Skeletal muscle tissue (tissue), 4 donors: ENCODE data around the gene INPPL1. TPM values are rescaled to one million over a fixed set of nuclear protein-coding genes. Genes with fewer than 3 reads are reported as not detected.

ENCODE experiments used
- H3K27ac ChIP-seq: one replicate; pipeline ENCODE4 v1.7.0; 2013; ENCODE audit warnings: mild to moderate bottlenecking, low read depth, low read length, inconsistent platforms
- H3K27me3 ChIP-seq, 3 donors: one replicate each; pipeline ENCODE4 v1.7.0; 2013; ENCODE audit warnings: low read length in 3 of 3; ENCODE audit not compliant: control insufficient read depth in 3 of 3, insufficient read depth in 3 of 3
- H3K36me3 ChIP-seq, 3 donors: one replicate each; pipeline ENCODE4 v1.7.0; 2013; ENCODE audit warnings: low read length in 3 of 3; ENCODE audit not compliant: control insufficient read depth in 3 of 3, insufficient read depth in 3 of 3
- H3K4me1 ChIP-seq, 3 donors: one replicate each; pipeline ENCODE4 v1.7.0; 2013; ENCODE audit warnings: low read length in 3 of 3, mild to moderate bottlenecking in 3 of 3; ENCODE audit not compliant: control insufficient read depth in 3 of 3, insufficient read depth in 3 of 3
- H3K4me3 ChIP-seq, 3 donors: one replicate each; pipeline ENCODE4 v1.7.0; 2013; ENCODE audit warnings: low read length in 3 of 3
- H3K9ac ChIP-seq, 3 donors: one replicate each; pipeline ENCODE4 v1.7.0; 2013; ENCODE audit warnings: low read length in 3 of 3, mild to moderate bottlenecking in 3 of 3, moderate library complexity in 2 of 3, low read depth in 1 of 3
- H3K9me3 ChIP-seq, 3 donors: one replicate each; pipeline ENCODE4 v1.7.0; 2013; ENCODE audit warnings: low read length in 3 of 3; ENCODE audit not compliant: control insufficient read depth in 3 of 3
- total RNA-seq: library from RNA; depleted of rRNA; stranded (reverse); fragments of >200 nt; gene quantifications from one replicate; pipeline ENCODE4 v1.2.3, GENCODE V29; 2014
- donor health status: Osteomylitis.

INPPL1 gene
- total RNA-seq, 1 donor from 2014 or later: 50.6 TPM

DNA sequence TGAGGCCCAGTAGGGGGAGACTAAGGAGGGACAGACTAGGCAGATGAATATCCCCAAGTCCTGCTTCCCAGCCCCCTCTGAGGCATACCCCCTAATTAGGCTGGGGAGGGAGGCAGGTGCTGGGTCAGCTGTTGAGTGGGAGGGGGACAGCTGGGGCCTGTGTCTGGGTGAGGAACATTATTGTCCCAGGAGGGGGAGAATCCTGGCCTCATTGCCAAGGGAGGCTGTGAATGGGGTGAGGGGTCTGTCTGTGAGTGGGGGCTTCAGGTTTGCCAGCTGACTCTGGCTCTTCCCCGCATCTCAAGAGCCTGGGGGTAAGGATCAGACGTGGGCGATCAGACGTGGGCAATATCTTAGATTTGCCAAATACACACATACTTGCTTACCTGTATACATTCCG lies 2.1 kb downstream of the INPPL1 start:
- Histone ChIP-seq H3K27ac (no peak overlapping the region), H3K4me3 (no peak overlapping the region), H3K27me3 (no peaks in the 10 kb centered on the region), H3K36me3 (peaks cover 35 to 44% (median 36%) of the 10 kb centered on the region in 3 donors), H3K9ac (peak overlapping the region in 1 of 3 donors; percentile 33), H3K4me1 (peaks cover 16 to 43% (median 24%) of the 10 kb centered on the region in 3 donors), H3K9me3 (no peaks in the 10 kb centered on the region)

DNA sequence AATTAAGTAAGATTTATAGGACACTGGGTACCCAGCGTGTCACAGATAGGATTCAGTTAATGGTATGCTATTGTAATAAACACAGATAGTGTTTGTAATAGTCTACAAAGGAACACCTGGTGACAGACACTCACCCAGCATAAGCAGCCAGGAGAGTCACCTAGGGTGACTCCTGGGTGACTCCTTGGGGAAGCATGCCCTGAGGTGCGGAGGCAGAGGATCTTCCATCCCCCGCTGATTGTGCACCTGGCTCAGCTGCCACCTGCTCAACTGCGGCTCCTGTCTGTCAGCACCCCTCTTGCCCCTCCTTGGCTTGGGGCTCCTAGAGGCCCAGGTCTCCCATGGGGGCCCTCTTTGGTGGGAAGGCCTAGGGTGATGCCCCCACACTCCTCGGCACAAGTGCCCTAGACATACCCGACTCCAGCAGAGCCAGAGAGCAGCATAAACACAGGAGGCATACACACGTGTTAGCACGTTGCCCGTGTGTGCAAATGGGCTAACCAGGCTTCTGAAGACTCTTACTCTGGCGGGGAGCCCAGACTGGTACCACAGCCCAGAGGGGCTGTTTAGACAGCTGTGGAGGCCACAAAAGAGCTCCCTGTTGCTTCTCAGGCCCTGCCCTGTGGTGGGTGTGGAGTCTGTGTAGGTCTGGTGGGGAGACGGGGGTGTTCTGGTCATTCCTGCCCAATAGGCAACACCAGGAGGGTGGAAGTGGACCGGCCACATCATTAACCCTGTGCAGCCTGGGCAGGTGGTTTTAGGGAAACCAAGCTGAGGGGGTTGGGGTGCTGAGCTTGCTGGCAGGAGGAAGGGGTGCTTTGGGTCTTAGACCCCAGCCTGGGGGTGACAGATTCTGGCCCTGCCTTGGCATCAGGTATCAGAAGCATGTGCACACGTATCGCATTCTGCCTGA lies 3.0 kb downstream of the INPPL1 start:
- Histone ChIP-seq H3K4me1 (peaks cover 12 to 37% (median 18%) of the 10 kb centered on the region in 3 donors), H3K27me3 (no peaks in the 10 kb centered on the region), H3K27ac (no peak overlapping the region), H3K4me3 (no peak overlapping the region), H3K36me3 (peaks cover 44 to 53% (median 45%) of the 10 kb centered on the region in 3 donors), H3K9me3 (no peaks in the 10 kb centered on the region), H3K9ac (no peak overlapping the region)

DNA sequence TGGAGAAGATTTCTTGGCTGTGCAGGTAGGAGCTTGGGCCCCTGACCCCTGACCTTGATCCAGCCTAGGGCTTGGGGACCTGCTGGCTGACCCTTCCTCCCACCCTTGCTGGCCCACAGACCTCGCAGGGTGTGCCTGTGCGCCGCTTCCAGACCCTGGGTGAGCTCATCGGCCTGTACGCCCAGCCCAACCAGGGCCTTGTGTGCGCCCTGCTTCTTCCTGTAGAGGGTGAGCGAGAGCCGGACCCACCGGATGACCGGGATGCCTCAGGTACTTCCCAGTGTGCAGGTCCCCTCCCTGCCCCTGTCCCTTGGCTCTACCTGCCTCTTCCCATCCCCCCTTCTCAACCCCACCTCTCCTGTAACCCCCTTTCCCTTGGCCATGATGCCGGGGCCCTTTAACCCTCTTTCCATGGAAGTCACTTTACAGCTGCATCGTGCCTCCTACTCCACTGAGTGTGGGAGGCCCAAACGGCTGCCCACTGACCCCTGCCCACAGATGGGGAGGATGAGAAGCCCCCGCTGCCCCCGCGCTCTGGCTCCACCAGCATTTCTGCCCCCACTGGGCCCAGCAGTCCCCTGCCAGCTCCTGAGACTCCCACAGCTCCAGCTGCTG lies 3.8 kb downstream of the INPPL1 start:
- Histone ChIP-seq H3K4me3 (no peak overlapping the region), H3K4me1 (peaks cover 7 to 33% (median 15%) of the 10 kb centered on the region in 3 donors), H3K9me3 (no peaks in the 10 kb centered on the region), H3K27ac (no peak overlapping the region), H3K9ac (no peak overlapping the region), H3K27me3 (no peaks in the 10 kb centered on the region), H3K36me3 (peaks cover 51 to 60% (median 53%) of the 10 kb centered on the region in 3 donors)

DNA sequence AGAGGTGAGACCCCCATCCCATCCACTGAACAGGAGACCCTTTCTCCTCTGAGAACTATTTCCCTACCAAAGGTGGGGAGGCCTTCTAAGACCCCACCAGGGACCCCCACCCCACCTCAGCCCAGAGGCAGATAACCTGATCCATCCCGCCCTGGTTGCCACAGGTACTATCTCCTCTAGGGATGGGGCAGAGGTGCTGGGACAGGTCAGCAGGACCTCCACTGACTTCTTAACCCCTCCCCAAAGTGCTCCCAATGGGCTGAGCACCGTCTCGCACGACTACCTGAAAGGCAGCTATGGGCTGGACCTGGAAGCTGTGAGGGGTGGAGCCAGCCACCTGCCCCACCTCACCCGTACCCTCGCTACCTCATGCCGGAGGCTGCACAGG lies 4.3 kb downstream of the INPPL1 start:
- Histone ChIP-seq H3K36me3 (peaks cover 56 to 65% (median 58%) of the 10 kb centered on the region in 3 donors), H3K4me1 (peaks cover 7 to 36% (median 15%) of the 10 kb centered on the region in 3 donors), H3K9ac (no peak overlapping the region), H3K4me3 (no peak overlapping the region), H3K27ac (no peak overlapping the region), H3K27me3 (no peaks in the 10 kb centered on the region), H3K9me3 (no peaks in the 10 kb centered on the region)

DNA sequence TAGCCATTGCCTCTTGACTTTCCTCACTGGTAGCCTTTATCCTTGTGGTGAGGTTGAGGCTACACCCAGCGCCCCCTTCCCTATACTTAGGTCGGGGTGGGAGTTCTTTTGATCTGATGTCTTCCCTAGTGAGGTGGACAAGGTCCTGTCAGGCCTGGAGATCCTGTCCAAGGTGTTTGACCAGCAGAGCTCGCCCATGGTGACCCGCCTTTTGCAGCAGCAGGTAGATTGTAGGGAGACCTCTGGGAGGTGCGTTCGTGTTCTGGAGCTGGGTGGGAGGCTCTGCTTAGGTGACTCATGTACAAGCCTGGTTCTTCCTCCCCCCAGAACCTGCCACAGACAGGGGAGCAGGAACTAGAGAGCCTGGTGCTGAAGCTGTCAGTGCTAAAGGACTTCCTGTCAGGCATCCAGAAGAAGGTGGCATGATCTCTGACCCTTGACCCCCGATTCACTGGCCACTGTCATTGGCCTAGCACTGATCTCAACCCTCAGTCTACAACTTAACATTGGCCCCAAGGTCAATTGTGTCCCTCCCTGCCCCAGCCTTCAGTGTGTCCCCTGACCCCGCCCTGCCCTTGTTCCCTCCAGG lies 4.9 kb downstream of the INPPL1 start:
- peaks cover 62 to 71% (median 64%) of the 10 kb centered on the region in 3 donors for H3K36me3 ChIP-seq
- no peak overlapping the region for H3K9ac ChIP-seq
- no peaks in the 10 kb centered on the region for H3K27me3 ChIP-seq
- H3K9me3 ChIP-seq: no peaks in the 10 kb centered on the region
- H3K4me1 ChIP-seq: peaks cover 7 to 36% (median 15%) of the 10 kb centered on the region in 3 donors
- no peak overlapping the region for H3K27ac ChIP-seq
- H3K4me3 ChIP-seq: no peak overlapping the region

DNA sequence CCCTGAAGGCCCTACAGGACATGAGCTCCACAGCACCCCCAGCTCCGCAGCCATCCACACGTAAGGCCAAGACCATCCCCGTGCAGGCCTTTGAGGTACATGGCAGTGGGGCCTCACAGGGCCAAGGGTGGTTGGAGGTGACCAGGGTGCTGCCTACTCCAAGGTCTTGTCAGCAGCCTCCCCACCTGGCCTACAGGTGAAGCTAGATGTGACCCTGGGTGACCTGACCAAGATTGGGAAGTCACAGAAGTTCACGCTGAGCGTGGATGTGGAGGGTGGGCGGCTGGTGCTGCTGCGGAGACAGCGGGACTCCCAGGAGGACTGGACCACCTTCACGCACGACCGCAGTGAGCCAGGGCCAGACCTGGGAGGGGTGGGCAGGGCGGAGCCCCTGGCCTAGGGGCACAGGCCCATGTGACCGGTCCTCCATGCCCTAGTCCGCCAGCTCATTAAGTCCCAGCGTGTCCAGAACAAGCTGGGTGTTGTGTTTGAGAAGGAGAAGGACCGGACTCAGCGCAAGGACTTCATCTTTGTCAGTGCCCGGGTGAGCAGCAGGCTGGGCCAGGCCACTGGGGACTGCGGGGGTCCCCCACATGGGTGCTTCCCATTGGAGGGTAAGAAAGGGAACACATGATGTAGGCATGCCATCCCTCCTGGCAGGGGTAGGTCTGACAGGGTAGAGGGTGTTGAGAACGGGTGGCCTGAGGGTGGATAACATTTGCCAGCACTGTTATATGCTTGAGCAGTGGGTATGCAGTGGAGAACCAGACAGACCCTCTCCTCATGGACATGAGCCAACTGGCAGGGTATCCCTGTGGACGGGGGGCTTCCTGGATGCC lies 5.6 kb downstream of the INPPL1 start:
- Histone ChIP-seq H3K36me3 (peaks cover 70 to 78% (median 71%) of the 10 kb centered on the region in 3 donors), H3K9me3 (no peaks in the 10 kb centered on the region), H3K4me1 (peaks cover 7 to 34% (median 14%) of the 10 kb centered on the region in 3 donors), H3K27ac (no peak overlapping the region), H3K4me3 (no peak overlapping the region), H3K27me3 (no peaks in the 10 kb centered on the region), H3K9ac (no peak overlapping the region)

DNA sequence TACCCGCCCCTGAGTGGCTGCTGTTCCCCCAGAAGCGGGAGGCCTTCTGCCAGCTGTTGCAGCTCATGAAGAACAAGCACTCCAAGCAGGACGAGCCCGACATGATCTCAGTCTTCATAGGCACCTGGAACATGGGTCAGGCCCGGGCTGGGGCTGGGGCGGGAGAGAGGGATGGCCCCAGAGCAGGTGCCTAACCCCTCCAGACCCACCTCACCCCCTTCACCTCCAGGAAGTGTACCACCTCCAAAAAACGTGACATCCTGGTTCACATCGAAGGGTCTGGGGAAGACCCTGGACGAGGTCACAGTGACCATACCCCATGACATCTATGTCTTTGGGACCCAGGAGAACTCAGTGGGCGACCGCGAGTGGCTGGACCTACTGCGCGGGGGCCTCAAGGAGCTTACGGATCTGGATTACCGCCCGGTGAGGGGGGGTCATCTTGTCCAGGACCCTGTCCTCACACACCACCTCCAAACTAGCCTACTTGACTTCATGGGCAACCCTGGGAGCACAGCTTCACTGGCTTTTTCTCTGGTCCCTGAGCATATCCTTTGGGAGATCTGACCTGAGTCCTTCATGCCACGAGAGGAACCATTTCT lies 6.3 kb downstream of the INPPL1 start:
- no peak overlapping the region for H3K4me3 ChIP-seq
- H3K9ac ChIP-seq: no peak overlapping the region
- peaks cover 76 to 83% (median 76%) of the 10 kb centered on the region in 3 donors for H3K36me3 ChIP-seq
- H3K9me3 ChIP-seq: no peaks in the 10 kb centered on the region
- no peak overlapping the region for H3K27ac ChIP-seq
- H3K27me3 ChIP-seq: no peaks in the 10 kb centered on the region
- H3K4me1 ChIP-seq: peaks cover under 1 to 27% (median 6%) of the 10 kb centered on the region in 3 donors

DNA sequence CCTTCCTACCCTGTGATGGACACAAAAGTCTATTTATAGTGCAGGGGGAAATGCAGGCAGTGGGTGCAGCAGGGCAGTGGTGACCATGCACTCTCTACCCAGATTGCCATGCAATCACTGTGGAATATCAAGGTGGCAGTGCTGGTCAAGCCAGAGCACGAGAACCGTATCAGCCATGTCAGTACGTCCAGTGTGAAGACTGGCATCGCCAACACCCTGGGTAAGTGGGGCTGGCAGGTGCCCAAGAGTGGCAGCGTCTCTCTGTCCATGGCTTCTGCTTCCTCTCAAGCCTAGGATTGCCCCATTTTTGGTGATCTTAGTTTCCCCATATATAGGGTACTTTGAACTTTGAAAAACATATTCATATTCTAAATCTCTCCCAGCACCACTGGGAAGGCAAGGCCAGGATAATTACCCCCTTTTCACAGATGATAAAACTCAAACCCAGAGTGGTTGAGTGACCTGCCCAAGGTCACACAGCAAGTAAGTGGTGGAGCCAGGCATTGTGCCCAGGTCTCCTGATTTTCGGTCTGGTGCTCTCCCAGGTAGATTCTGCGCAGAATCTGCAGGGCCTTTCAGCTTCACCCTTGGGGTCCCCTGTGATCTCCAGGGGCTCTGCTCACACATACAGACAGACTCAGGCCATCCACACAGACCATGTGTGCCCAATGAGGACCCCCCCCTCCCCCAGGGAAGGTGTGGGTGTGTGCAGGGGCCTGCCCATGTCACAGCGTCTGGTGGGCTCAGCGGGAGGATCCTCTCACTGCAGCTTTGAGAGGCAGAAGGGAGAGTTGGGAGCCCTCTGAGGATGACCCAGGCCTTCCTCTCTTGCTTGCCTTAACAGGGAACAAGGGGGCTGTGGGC lies 7.1 kb downstream of the INPPL1 start:
- no peaks in the 10 kb centered on the region for H3K27me3 ChIP-seq
- H3K9ac ChIP-seq: peak overlapping the region in 1 of 3 donors; percentile 3
- no peak overlapping the region for H3K27ac ChIP-seq
- H3K4me1 ChIP-seq: peaks cover 3 to 22% (median 5%) of the 10 kb centered on the region in 3 donors
- H3K9me3 ChIP-seq: no peaks in the 10 kb centered on the region
- H3K4me3 ChIP-seq: no peak overlapping the region
- peaks cover 80 to 85% (median 82%) of the 10 kb centered on the region in 3 donors for H3K36me3 ChIP-seq
